ENCODE measurements around the gene TWIST2.

Gene TWIST2

DNA sequence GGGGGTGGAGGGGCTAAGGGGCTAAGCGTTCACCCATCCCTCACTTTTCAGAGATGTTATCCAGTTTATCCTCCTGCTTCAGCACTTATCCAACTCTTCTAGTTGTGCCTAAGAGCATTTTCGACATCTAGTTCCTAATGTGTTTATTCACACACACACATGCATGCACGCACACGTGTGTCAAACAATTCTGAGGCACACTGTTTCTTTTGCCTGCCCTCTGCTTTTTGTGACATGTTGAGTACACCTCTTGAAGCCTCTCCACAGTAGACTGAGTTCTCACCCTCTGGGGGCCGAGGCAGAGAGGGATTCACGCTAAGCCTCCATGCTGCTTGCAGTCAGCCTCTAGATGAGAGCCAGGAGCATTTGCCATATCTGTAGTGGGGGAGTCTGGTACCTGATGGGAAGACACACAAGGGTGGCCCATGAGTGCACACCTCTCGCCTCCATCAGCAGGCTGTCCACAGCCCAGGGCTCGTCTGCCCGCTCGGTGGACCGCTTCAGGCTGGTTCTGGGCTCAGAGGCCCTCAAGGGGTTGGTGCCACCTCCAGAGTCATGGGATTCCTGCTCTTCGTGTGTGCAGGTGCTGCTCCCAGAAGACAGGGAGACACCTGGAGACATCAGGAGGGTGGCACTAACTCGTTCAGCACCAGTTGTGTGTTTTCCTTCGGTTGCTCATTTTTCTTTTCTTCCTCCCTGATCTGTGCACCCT is 11.9 kb downstream of the TWIST2 start:
- DNase-seq, result no peak

DNA sequence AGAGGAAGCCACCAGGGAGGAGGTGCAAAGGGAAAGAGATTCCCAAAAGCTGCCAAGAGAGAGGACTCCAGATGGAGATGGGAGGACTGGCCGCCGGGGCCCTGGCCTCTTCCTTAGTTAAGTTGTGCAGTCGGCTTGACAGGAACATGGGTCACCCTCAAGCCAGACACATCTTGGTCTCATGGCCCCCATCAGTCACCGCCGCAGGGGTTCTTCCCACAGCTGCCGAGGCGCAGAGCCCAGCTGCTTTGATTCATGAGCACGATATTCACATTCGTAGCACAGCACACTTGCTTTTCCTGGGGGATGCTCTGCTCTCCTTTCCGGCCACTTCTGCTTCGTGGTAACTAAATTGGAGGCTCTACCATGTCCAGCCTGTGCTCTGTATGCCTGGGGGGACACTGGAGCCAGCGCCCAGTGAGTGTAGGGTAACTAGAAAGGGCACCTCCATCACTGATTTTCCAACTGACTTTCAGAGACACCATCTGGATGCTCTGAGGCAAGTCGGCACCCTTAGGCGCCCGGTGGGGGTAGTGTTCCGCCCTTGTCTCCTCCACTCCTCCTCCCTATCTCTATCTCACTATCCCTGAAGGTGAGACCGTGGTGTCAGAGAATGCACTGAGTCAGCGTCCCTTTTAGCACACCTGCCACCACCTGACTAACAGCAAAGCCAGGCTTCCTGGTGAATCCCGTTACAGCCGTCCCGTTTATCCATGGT is 13.3 kb downstream of the TWIST2 start:
- DNase-seq, result no peak

DNA sequence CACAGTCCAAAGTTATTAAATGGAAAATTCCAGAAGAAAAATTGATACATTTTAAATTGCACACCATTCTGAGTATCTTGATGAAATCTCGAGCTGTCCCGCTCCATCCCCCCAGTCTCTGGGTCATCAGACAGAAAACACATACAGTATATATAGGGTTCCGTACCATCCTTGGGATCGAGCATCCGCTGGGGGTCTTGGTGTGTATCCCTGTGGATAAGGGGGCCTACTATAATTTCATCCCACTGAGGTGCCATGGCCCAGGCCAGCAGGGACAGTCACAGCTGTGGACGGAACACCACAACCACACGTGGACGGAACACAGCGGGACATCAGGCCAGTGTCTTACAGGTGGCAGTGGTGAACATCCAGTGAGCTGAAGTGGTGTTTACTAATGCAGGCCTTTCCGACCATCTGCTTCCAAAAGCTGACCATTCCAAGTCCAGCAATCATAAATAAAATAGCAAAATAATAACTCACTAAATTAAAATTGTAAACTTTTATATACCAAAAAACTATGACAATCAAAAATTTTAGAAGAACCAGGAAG is 14.0 kb downstream of the TWIST2 start:
- no peak for DNase-seq

DNA sequence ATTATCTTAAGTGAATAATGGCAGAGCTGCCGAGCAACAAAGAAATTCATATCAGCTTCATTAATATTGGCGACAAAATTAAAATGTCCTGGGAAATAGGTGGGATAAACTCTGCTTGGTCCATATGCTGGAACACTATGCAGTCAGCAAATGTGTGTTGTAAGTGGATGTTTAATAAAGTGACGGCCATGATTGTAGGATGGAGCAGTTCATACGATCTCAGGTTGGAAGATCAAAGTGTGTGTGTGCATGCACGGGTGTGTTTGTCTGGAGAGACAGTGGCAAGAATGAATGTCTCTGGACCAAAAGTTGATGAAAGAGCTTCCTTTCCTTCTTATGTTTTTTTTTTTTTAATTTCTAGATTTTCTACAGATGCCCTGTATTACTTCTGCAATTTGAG is 14.8 kb downstream of the TWIST2 start:
- DNase-seq, result no peak

DNA sequence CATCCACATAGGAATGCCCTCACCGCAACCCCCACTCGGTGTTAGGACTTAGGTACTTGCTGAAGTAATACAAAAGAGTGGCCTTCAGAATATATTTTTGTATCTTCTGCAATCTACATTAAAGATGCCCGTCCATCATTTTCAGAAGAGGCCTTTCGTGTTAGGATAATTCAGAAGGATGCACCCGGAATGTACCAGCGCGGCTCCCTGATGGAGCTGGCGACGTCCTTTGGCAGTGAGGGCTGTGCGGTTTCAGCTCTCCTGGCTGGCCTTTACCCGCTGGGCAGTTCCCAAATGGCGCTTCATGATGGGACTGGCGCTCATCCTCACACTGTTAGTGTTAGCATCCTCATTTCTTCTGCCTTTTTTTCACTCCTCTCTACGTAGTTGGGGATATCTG is 15.3 kb downstream of the TWIST2 start:
- no peak for DNase-seq

DNA sequence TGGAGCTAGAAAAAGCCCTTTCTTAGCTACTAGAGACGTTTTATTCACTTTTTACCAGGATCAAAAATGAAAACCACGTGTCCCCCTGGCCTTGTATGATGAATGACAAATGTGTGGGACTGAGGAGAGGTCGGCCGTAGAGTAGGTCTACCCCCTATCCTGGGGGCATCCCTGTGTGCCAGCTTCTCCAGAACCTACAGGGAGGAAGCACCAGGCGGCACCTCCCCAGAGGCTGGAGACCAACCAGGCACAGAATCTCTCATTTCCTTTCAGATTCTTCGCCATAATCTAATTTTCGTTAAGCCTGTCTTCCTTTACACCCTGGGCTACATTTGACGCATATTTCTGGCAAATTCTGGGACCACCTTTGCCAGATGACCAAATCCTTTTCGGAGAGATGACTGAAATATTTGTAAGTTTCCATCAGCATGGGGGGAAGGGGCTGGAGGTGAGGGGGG is 15.9 kb downstream of the TWIST2 start:
- DNase-seq, result no peak

DNA sequence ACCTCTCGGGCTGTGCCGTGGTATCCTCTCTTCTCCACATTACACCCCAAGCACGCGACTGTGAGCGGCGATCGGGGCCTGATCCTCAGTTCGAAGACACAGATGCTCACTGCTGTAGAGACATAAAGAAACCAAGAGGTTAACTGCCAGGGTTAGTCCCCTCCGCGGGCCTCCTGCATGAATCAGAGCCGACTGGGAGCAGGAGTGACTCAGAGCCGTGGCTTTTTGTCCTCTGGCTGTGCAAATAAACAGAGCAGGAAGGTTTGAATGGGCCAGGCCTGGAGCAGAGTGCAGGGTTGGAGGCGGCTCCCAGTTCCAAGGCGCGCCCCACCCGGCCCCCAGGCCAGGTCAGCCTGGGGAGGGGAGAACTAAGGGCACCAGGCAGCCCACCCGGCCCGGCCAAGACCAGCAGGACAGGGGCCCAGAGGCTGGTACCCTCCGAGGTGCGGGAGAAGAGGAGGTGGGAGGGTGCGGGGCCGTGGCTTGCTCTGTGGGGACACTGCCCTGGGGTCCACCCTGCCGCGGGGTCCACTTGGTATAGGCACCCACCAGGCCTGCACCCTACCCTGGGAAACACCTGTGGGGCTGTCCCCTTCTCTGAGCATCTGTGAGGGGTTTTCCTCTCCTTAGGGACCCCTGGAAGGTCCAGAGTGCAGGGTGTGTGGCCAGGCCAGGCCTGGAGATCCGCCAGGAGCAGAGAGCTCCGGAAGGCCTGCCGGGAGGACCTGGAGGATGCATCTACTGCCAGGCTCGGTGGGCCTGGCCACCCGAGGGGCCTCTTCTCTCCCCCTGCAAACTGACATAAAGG is 16.5 kb downstream of the TWIST2 start:
- DNase-seq, result peak; percentile 88

DNA sequence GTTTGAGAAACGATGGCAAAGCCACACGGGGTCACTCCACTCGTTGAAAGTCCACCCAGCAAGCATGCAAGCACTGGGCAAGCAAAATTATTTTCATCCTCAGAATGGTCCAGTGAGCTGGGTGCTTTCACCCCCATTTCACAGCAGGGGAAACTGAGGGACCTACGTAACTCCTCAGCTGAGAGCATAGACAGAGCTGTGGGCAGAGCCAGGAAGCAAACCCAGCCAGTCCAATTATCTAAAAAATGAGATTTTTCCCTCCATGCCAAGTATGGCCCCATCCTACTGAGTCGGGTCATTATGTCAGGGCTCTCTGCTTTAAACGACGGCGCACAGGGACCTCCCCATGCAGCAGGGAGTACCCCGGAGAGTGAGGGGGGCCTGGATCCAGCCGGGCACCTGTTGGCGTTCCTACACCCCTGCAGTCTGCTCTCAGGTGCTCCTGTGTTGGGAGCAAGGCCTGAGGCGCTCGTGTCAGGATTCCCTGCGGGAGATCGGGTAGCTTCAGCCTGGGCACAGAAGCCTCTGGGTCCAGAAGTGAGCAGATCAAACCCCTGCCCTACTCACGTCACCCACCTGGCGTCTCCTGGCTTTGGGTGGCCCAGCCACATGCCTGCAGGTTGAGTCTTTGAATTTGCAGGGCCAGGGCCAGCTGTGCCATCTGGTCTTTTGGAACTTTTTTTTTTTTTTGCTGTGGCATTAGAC is 17.3 kb downstream of the TWIST2 start:
- no peak for DNase-seq

DNA sequence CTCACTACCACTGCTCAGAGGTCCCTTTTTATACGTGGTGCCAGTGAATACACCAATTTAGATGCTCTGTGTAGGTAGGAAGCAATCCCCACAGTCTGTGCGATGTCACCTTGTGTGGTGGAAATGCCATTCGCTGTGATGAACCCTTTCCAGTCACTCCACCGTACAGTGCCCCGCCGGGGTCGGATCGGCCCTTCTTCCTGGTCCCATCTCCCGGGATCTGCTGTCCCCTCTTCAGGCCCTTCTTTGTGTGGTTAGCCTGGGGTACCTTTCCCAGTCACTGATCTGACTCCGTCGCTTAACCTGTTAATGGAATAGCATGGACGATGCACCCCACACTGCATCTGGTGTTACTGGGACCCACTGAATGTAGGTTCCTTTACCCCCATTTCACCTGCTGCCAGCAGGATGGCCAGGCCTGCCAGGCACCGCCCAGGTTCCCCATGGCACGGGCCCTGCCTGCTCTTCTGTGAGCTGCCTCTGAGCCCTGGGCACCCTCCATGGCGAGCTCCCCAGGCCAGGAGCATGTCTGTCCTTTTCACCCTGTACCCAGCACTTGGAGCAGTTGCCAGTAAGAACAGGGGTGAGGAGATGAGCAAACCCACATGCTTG is 18.0 kb downstream of the TWIST2 start:
- no peak for DNase-seq

DNA sequence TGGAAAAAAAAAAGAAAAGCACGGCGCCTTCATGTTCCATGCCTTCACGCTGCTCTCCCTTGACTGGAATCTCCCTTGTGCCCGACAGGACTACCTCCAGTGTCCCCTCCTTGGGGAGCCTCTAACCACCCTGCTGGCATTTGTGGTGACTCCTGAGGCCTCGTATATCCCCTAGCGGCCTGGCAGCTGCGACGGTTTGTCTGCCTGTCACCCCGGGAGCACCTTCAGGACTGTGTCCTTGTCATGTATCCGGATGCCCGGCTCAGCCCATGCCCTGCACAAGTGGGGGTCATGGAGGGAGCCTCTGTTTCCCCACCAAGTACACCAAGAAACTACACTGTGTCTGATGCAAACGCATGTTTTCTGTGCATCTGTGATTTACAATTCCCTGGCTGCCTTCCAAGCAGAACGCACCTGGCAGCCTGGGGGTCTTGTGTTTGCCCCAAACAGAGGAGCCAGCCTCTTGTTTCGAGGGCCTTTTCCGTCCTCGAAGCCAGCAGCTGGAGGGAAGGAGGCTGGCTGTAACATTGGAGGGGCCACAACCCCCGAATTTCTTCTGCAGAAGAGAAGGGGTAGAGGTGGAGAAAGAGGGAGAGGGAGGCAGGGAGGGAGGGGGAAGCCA is 18.9 kb downstream of the TWIST2 start:
- no peak for DNase-seq

DNA sequence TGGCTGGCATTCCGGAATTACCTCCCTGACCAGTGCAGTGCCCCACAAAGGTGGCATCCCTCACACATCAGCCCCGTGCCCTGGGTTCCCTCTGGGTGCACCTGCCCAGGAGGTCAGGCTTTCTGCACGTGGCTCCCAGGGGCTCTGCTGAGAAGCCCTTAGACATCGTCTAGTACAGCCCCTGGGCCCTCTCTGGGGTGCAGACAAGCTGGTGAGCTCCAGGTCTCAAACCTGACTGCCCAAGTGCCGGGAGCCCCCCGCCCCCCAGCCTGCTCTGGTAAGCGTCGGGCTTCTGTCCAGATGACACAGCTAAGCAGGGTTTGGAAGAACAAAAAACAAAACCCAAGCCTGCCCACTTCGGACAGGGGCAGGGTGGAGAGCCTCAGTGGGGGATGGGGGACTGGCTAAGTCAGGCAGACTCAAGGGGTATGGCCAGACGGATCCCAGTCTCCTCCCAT is 20.2 kb downstream of the TWIST2 start:
- DNase-seq, result no peak

DNA sequence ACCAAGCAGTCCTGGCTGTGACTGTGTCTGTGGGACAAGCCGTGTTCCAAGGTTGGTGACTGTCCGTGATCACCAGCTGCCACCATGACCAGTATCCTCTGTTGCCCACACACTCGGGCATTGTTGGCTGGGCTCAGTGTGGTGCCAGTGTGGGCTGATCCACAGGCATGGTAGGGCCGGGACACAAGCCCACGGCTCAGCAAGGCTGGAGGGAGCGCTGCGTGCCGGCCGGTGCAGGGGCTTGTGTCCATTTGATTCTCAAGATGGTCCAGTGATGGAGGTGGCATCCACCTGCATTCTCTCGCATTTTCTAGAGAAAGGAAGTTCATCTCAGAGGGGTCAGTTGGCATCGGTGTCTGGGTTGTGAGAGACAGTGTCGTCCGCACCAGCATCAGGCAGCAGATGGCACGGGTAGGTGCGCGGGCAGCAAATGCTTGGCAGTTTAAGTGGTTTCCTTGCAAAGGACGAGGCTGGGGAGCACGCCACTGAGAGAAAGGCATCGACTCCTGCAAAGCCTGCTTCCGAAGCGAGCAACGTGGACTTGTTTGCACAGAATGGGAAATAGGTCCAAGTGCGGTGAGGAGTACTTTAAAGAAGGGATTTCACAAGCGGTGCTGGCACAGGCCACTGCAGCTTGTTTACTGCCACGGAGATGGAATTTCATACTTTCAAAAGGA is 20.9 kb downstream of the TWIST2 start:
- DNase-seq, result no peak

DNA sequence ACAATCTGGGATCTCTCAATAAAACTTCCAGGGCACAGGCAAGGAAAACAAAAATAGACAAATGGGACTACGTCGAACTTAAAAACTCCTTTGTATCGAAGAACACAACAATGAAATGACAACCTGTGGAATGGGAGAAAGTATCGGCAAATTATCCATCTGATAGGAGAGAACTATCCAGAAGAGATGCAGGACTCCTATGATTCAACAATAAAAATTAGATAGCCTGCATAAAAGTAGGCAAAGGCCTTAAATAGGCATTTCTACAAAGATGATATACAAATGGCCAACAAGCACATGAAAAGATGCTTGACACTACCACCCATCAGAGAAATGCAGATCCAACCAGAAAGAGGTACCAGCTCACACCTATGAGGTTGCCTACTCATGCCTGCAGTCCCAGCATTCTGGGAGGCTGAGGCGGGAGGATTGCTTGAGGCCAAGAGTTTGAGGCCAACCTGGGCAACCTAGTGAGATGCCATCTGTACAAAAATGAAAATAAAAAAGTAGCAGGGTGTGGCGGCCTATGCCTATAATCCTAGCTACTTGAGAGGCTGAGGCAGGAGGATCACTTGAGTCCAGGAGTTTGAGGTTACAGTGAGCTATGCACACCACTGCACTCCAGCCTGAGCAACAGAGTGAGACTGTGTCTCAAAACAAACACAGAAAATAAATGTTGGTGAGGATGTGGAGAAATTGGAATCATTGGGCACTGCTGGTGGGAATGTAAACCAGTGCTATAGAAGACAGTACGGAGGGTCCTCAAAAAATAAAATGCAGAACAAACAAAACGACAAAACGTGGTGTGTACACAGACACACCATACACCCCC is 21.6 kb downstream of the TWIST2 start:
- no peak for DNase-seq

DNA sequence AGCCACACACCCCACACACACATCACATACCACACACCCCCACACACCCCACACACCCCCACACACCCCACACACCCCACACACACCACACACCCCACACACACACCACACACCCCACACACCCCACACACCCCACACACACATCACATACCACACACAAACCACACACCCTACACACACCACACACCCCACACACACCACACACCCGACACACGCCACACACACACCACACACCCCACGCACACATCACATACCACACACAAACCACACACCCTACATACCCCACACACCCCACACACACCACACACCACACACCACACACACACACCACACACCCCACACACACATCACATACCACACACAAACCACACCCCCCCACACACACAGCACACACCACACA is 22.4 kb downstream of the TWIST2 start:
- DNase-seq, result no peak

DNA sequence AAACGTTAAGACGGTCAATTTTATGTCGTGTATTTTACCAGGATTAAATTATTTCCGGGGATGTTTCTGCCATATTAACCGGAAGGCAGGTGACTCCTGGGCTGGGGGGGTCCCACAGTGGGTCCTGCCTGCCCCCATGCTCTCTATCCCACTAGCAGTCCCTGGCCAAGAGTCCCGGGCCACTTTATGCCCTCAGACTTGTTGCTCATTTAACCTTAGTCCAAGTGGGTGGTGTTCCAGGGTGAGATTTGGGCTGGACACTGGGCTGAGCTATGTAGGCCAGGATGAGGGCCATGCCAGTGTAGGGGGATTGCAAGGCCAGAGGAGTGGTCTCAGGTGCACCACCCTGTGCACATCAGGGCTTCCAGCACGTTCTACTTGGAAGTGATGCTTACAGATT is 24.1 kb downstream of the TWIST2 start:
- DNase-seq, result no peak

DNA sequence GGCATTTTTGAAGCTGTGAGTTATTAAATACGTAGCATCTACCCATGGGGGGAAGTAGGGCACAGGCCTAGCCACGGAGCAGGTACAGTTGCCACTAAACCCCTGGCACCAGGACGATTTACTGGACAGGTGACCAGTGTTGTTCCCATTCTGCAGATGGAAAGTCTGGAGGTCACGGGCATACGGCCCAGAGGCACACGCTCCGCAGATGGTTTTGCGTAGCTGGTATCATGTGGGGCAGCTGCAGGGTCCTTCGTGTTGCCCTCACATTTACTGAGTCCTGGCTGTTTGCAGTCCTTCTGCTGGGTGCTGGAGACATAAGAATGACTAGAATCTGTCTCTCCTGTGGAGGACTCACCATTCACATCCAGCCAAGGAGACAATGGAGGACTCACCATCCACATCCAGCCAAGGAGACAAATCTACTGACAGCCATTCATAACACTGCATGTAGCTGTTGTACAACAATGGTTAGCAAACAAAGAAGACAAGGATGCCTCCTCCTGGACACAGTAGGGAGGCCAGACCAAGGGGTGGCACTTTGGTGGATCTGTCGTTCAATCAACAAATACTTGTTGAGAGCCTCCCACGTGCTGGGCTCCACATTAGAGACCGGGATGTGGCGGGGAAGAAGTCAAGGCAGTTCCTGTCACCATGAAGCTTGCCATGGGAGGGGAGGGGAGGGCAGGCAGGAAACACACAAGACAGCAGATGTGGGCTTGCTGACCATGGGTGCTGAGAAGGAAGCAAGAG is 24.9 kb downstream of the TWIST2 start:
- no peak for DNase-seq

DNA sequence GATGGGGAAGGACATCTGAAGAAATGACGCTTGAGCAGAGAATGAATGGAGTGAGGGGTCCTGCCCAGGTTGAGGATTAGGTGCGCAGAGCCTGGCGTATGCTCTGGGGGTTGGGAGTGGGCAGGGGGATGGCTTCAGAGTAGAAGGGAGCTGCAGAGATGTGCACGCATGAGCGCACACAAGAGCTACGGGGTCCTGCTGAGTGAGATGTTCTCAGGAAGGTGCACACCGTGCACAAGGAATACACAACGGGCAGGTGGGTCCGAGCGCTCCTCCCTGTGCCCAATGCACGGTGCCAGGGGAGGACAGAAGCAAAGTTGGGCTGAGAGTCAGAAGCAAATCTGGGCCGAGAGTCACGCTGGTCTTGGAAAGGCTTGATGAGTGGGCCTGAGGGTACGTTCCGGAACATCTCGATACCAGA is 25.5 kb downstream of the TWIST2 start:
- DNase-seq, result no peak

DNA sequence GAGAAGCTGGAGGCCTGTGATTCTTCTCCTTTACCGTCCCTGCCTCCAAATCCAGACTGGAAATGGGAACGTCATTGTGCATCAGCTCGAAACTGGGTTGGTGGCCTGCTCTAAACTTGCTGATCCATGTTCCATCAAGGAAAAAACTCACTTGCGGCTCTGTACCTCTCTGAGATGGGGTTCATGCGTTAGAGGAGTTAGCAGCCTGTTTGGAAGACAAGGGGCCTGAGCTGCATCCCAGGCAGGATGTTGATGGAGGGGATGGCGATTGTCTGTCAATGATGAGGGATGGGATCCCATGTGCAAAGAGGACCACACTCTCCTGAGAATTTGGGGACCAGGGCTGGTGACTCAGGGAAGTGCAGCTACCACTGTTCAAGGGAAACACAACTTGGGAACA is 26.0 kb downstream of the TWIST2 start:
- no peak for DNase-seq

DNA sequence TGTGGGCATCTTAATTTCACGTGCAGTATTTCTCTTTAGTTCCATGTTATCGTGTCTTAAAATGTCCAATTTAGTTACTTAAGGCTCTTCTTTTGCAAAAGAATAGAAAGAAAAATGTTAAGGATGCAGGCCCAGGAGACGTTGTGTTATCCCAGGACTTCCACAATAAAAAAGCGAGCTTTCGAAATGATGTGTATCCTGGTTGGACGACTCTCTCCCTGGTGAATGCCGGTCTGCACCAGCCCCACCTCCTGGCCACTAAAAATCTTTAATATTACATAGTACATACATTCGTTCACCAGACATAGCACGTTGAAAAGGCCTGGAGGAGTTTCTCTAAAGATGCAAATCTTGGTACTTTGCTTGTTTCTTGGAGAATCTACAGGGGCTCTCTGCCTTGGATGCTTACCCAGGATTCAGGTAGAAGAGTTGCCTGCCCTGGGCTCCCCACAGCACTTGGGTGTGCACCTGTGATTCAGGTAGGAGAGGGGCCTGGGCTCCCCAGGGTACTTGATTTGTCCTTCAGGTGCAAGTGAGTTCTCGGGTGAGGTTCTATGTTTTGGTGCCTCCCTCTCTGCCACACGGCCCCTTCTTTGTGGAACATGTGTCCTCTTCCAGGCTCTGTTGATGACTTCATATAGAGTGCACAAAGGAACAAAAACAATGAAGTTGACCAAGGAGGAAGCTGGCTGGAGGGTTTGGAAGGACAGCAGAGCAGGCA is 26.6 kb downstream of the TWIST2 start:
- no peak for DNase-seq

Measured in MV-4-11 (cell line).